GM06990 (cell line): ENCODE data around the gene JADE1.
A peak's percentile ranks its signal among the peaks of the same experiment; 100 is the strongest.

Experiments
- DNase-seq: peaks from one replicate; pipeline ENCODE4 v3.0.0-alpha.2; 2011; ENCODE audit not compliant: insufficient read length; ENCODE audit errors: extremely low read depth
- H3K27me3 ChIP-seq: replicated peaks from 2 replicates; pipeline ENCODE4 v1.6.0; 2011; ENCODE audit warnings: low read length; ENCODE audit not compliant: control insufficient read depth, insufficient read depth
- H3K36me3 ChIP-seq: 2 replicates; pipeline ENCODE4 v1.5.1; 2011; ENCODE audit warnings: low read length; ENCODE audit not compliant: control insufficient read depth, insufficient read depth
- H3K4me3 ChIP-seq: replicated peaks from 2 replicates; pipeline ENCODE4 v1.5.1; 2011; ENCODE audit warnings: low read depth, mild to moderate bottlenecking, control low read depth, low read length
- CTCF ChIP-seq: IDR thresholded peaks from 2 replicates; pipeline ENCODE4 v1.5.1; 2011; ENCODE audit warnings: low read length, control low read depth, mild to moderate bottlenecking, inconsistent platforms; ENCODE audit not compliant: insufficient read depth, poor library complexity, severe bottlenecking

Gene JADE1

GRCh38 chr4:128916832-128917231 lies 107.3 kb downstream of the JADE1 start:
- no peak for TF ChIP-seq CTCF
- peak; percentile 12 for DNase-seq
- Histone ChIP-seq H3K4me3 (no peak overlapping the region), H3K27me3 (no peaks in the 10 kb centered on the region), H3K36me3 (no peaks in the 10 kb centered on the region)

- peak; percentile 8 for DNase-seq
- H3K4me3 ChIP-seq: no peak overlapping the region
- TF ChIP-seq CTCF: no peak
- no peaks in the 10 kb centered on the region for H3K27me3 ChIP-seq
- no peaks in the 10 kb centered on the region for H3K36me3 ChIP-seq
Measured at GRCh38 chr4:128917781-128918180, 108.3 kb downstream of the JADE1 start.

- H3K36me3 ChIP-seq: no peaks in the 10 kb centered on the region; the same call in 1 of the 2 replicates
- no peak for DNase-seq
Measured at GRCh38 chr4:128921954-128922353, 112.5 kb downstream of the JADE1 start.

More at GRCh38 chr4:128921954-128922353, 112.5 kb downstream of the JADE1 start:
- no peaks in the 10 kb centered on the region for H3K27me3 ChIP-seq
- TF ChIP-seq CTCF: no peak
- H3K4me3 ChIP-seq: no peak overlapping the region
